Measurements from ENCODE around the gene HOXC5. TPM values are rescaled to one million over a fixed set of nuclear protein-coding genes. Genes with fewer than 3 reads are reported as not detected.

HOXC5 gene
- total and polyA plus RNA-seq, 8 donors: 0.25 to 1.3 TPM; not detected in 6

- intact Hi-C loops (cut with DNase I; ENCODE audit: low total_unique reads): no loop called here
- H3K27ac ChIP-seq: peak overlapping the region in 1 of 5 donors; percentile 82
- WGBS, 5 donors: 44 to 49% (median 46%) methylated on average over 6 of the region's 6 CpGs
Observed at GRCh38 chr12:54032086-54032619, 697 bp upstream of the HOXC5 start.

GRCh38 chr12:54033106-54033979 is 493 bp downstream of the HOXC5 start:
- Histone ChIP-seq H3K9me3 (no peaks in the 10 kb centered on the region), H3K27me3 (peaks cover 0 to 100% (median 64%) of the 10 kb centered on the region in 3 donors), H3K36me3 (no peaks in the 10 kb centered on the region), H3K4me1 (peaks cover 6 to 66% (median 35%) of the 10 kb centered on the region in 4 donors), H3K4me3 (peak overlapping the region; percentile 45 to 64 (median 53)), H3K27ac (peak overlapping the region; percentile 61 to 82 (median 65))
- DNase-seq: peak; percentile 54 to 75
- TF ChIP-seq EP300 (IDR thresholded peaks at IDR 0.05) (no peak), POLR2A (IDR thresholded peaks at IDR 0.05) (no peak), POLR2AphosphoS5 (IDR thresholded peaks at IDR 0.05) (no peak), CTCF (IDR thresholded peaks at IDR 0.05) (no peak)
- 1 to 2% (median 1%) methylated on average over 35 to 61 of the region's 61 CpGs for whole genome bisulfite sequencing, 5 donors
- intact Hi-C loops (cut with DNase I; ENCODE audit: low total_unique reads): no loop called here

More at GRCh38 chr12:54032086-54032619, 697 bp upstream of the HOXC5 start:
- peaks cover 6 to 63% (median 34%) of the 10 kb centered on the region in 4 donors for H3K4me1 ChIP-seq
- H3K36me3 ChIP-seq: no peaks in the 10 kb centered on the region
- TF ChIP-seq EP300 (IDR thresholded peaks at IDR 0.05) (no peak), POLR2A (IDR thresholded peaks at IDR 0.05) (no peak), POLR2AphosphoS5 (IDR thresholded peaks at IDR 0.05) (no peak), CTCF (IDR thresholded peaks at IDR 0.05) (no peak)
- no peaks in the 10 kb centered on the region for H3K9me3 ChIP-seq
- no peak for DNase-seq
- peak overlapping the region in 1 of 4 donors; percentile 27 for H3K4me3 ChIP-seq
- H3K27me3 ChIP-seq: peaks cover 0 to 100% (median 74%) of the 10 kb centered on the region in 3 donors

- H3K27ac ChIP-seq: peak overlapping the region in 4 of 5 donors; percentile 61 to 82 (median 64)
- peaks cover 6 to 64% (median 32%) of the 10 kb centered on the region in 4 donors for H3K4me1 ChIP-seq
- no peaks in the 10 kb centered on the region for H3K36me3 ChIP-seq
- no peaks in the 10 kb centered on the region for H3K9me3 ChIP-seq
- intact Hi-C loops (cut with DNase I; ENCODE audit: low total_unique reads): no loop called here
- H3K4me3 ChIP-seq: peak overlapping the region; percentile 45 to 64 (median 53)
- H3K27me3 ChIP-seq: peaks cover 0 to 100% (median 58%) of the 10 kb centered on the region in 3 donors
- WGBS, 5 donors: 26 to 56% (median 38%) methylated on average over 39 to 57 of the region's 57 CpGs
- peak in 1 of 2 donors; percentile 69 for DNase-seq
- TF ChIP-seq POLR2AphosphoS5 (IDR thresholded peaks at IDR 0.05) (no peak), POLR2A (IDR thresholded peaks at IDR 0.05) (no peak), CTCF (IDR thresholded peaks at IDR 0.05) (no peak), EP300 (IDR thresholded peaks at IDR 0.05) (no peak)
Observed at GRCh38 chr12:54033980-54034784, 1.3 kb downstream of the HOXC5 start.
